ENCODE results near the gene SLC6A8. TPM values are rescaled to one million over a fixed set of nuclear protein-coding genes. Genes with fewer than 3 reads are reported as not detected.

SLC6A8 gene
- total RNA-seq, 4 donors from 2014 or later, result 26.1 to 74.1 (median 45.2) TPM

- no peaks in the 10 kb centered on the region for H3K9me3 ChIP-seq
- no peak overlapping the region for H3K27ac ChIP-seq
- H3K4me1 ChIP-seq, result peaks cover 33% of the 10 kb centered on the region
- 56% methylated on average over 23 of the region's 84 CpGs for WGBS
- H3K4me3 ChIP-seq, result peak overlapping the region; percentile 35
- H3K27me3 ChIP-seq, result peaks cover 84% of the 10 kb centered on the region
- DNase-seq (ENCODE audit: low spot score in 2 of 2), result no peak
- no peaks in the 10 kb centered on the region for H3K36me3 ChIP-seq
- TF ChIP-seq POLR2A (IDR thresholded peaks at IDR 0.05) (no peak), POLR2AphosphoS5 (IDR thresholded peaks at IDR 0.05) (no peak), CTCF (IDR thresholded peaks at IDR 0.05) (no peak), EP300 (IDR thresholded peaks at IDR 0.05) (no peak)
These were observed 44.0 kb upstream of the SLC6A8 start for GRCh38 chrX:153643431-153644351.

- H3K9me3 ChIP-seq, result no peaks in the 10 kb centered on the region
- peaks cover 33% of the 10 kb centered on the region for H3K4me1 ChIP-seq
- no peaks in the 10 kb centered on the region for H3K36me3 ChIP-seq
- peaks cover 92% of the 10 kb centered on the region for H3K27me3 ChIP-seq
- no peak overlapping the region for H3K27ac ChIP-seq
- WGBS, result 44% methylated on average over 9 of the region's 46 CpGs
- TF ChIP-seq EP300 (IDR thresholded peaks at IDR 0.05), result no peak
- TF ChIP-seq POLR2A (IDR thresholded peaks at IDR 0.05), result no peak
- H3K4me3 ChIP-seq, result peak overlapping the region; percentile 14
- DNase-seq (ENCODE audit: low spot score in 2 of 2), result no peak
These were observed 43.2 kb upstream of the SLC6A8 start for GRCh38 chrX:153644356-153645125.

- H3K9me3 ChIP-seq, result no peaks in the 10 kb centered on the region
- H3K4me3 ChIP-seq, result no peak overlapping the region
- TF ChIP-seq POLR2A (IDR thresholded peaks at IDR 0.05) (no peak), CTCF (IDR thresholded peaks at IDR 0.05) (no peak), POLR2AphosphoS5 (IDR thresholded peaks at IDR 0.05) (no peak), EP300 (IDR thresholded peaks at IDR 0.05) (no peak)
- no peak overlapping the region for H3K27ac ChIP-seq
- no peaks in the 10 kb centered on the region for H3K36me3 ChIP-seq
- 80% methylated on average over 6 of the region's 6 CpGs for WGBS
- DNase-seq (ENCODE audit: low spot score in 2 of 2), result no peak
- H3K4me1 ChIP-seq, result peaks cover 33% of the 10 kb centered on the region
- peaks cover 96% of the 10 kb centered on the region for H3K27me3 ChIP-seq
These were observed 42.6 kb upstream of the SLC6A8 start for GRCh38 chrX:153645151-153645550.

DNA sequence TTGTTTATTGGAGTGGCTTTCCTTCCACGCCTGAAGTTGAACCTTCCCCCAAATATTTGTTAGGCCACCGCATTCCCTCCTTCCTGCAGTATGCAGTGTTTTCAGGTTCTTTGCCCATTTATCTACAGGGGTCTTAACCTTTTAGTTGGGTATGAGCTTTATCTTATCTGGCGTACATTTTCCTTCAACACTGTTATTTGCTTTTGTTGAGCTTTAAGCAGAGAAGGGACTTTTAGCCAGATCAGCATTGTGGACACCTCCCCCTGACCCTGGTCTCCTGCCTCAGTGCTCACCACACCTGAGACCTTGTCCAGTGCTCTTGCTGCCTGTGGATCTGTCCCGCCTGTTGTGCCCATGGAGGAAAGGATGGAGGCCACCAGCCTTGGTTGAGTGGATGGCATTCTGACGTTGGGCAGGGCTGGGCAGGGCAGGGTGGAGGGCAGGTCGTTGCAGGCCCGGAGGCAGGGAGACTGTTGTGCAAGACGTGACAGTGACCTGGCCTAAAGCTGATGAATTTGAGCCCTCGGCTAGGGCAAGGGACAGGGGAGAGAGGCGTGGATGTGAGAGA, 41.7 kb upstream of the SLC6A8 start:
- TF ChIP-seq CTCF (IDR thresholded peaks at IDR 0.05) (no peak), POLR2AphosphoS5 (IDR thresholded peaks at IDR 0.05) (no peak), EP300 (IDR thresholded peaks at IDR 0.05) (no peak), POLR2A (IDR thresholded peaks at IDR 0.05) (no peak)
- H3K36me3 ChIP-seq, result no peaks in the 10 kb centered on the region
- H3K4me1 ChIP-seq, result peaks cover 33% of the 10 kb centered on the region
- WGBS, result 66% methylated on average over 10 of the region's 10 CpGs
- DNase-seq (ENCODE audit: low spot score in 2 of 2), result peak in 1 of 2 donors; percentile 16
- no peak overlapping the region for H3K27ac ChIP-seq
- H3K27me3 ChIP-seq, result peaks cover 88% of the 10 kb centered on the region
- H3K9me3 ChIP-seq, result no peaks in the 10 kb centered on the region
- no peak overlapping the region for H3K4me3 ChIP-seq

GRCh38 chrX:153646620-153647373, 40.9 kb upstream of the SLC6A8 start, which contains the start of gene DUSP9:
TSS of gene DUSP9 (plus strand) at chrX:153647203. CDS start at chrX:153647954, 751 bp downstream.
- WGBS, result 38% methylated on average over 9 of the region's 53 CpGs
- peak within 1 kb of the TSS; percentile 37 for H3K4me3 ChIP-seq
- H3K9me3 ChIP-seq, result no peaks in the 10 kb centered on the region
- H3K36me3 ChIP-seq, result no peaks in the 10 kb centered on the region
- H3K27ac ChIP-seq, result no peak within 1 kb of the TSS
- TF ChIP-seq POLR2AphosphoS5 (IDR thresholded peaks at IDR 0.05), result no peak
- no peak for TF ChIP-seq POLR2A (IDR thresholded peaks at IDR 0.05)
- no peak for TF ChIP-seq EP300 (IDR thresholded peaks at IDR 0.05)
- no peak for TF ChIP-seq CTCF (IDR thresholded peaks at IDR 0.05)
- DNase-seq (ENCODE audit: low spot score in 2 of 2), result peak; percentile 15 to 46
- H3K4me1 ChIP-seq, result peaks cover 32% of the 10 kb centered on the region
- peaks cover 80% of the 10 kb centered on the region for H3K27me3 ChIP-seq
